H1 (cell line): ENCODE measurements around the gene KIF2C. TPM values are rescaled to one million over a fixed set of nuclear protein-coding genes. Genes with fewer than 3 reads are reported as not detected.

Experiments
- HDAC2 ChIP-seq, 2 experiments: fragments of 300-600 bp in 1 of 2; sonication (generic) in 1 of 2; IDR thresholded peaks; 2 replicates each; pipeline ENCODE4 v1.6.1; 2011 to 2012; ENCODE audit warnings: low read depth in 2 of 2, low read length in 2 of 2, mild to moderate bottlenecking in 2 of 2, moderate library complexity in 2 of 2, borderline replicate concordance in 1 of 2, inconsistent platforms in 1 of 2
- POLR2A ChIP-seq, 2 experiments: IDR thresholded peaks; 1 replicate in 1 of 2; 2 replicates in 1 of 2; pipeline ENCODE4 v1.6.1; 2011; ENCODE audit warnings: low read depth in 2 of 2, low read length in 2 of 2, mild to moderate bottlenecking in 2 of 2; ENCODE audit errors: control extremely low read depth in 1 of 2
- TAF1 ChIP-seq: IDR thresholded peaks from 2 replicates; pipeline ENCODE4 v1.6.1; 2011; ENCODE audit warnings: mild to moderate bottlenecking, low read depth, low read length
- YY1 ChIP-seq: IDR thresholded peaks from 2 replicates; pipeline ENCODE4 v1.6.1; 2011; ENCODE audit warnings: low read depth, mild to moderate bottlenecking, low read length
- ZNF274 ChIP-seq: IDR thresholded peaks from 2 replicates; pipeline ENCODE4 v1.7.0; 2012; ENCODE audit warnings: low read length, borderline replicate concordance; ENCODE audit errors: extremely low read depth
- polyA plus RNA-seq, 7 experiments: library from polyadenylated mRNA; depleted of rRNA in 3 of 7; stranded (reverse) in 5 of 7; unstranded in 2 of 7; fragments of >200 nt in 5 of 7; fragments of 200-250 nt in 2 of 7; gene quantifications; 1 replicate in 5 of 7; 2 replicates in 1 of 7; 4 replicates in 1 of 7; pipeline versions ENCODE4 v1.2.1 to v1.2.3, GENCODE V29; 2011 to 2013; ENCODE audit warnings: missing spikeins in 2 of 7, mixed read lengths in 2 of 7
- total RNA-seq: library from RNA; stranded (reverse); fragmentation: NEBNext Ultra II Directional; extraction: Animal tissue kit (Norgen Biotek cat#: 25700); gene quantifications from 2 replicates; pipeline ENCODE4 v1.2.1, GENCODE V29; 2021
- TF ChIP-seq, protein P1 (sequence below): fragments of 300-600 bp; sonication (generic); IDR thresholded peaks from 2 replicates; pipeline ENCODE4 v1.7.1; 2012; ENCODE audit warnings: low read length, moderate library complexity, mild to moderate bottlenecking, inconsistent platforms; ENCODE audit not compliant: insufficient replicate concordance
- TF ChIP-seq, protein P2 (sequence below): IDR thresholded peaks from 2 replicates; pipeline ENCODE4 v1.6.1; 2012; ENCODE audit warnings: low read length, inconsistent platforms

Gene KIF2C
- total and polyA plus RNA-seq, 2 of the 8 experiments (the other 6 are each of a cell fraction or from before 2014, with no cell fraction given), result 41.8 to 68.1 TPM

DNA sequence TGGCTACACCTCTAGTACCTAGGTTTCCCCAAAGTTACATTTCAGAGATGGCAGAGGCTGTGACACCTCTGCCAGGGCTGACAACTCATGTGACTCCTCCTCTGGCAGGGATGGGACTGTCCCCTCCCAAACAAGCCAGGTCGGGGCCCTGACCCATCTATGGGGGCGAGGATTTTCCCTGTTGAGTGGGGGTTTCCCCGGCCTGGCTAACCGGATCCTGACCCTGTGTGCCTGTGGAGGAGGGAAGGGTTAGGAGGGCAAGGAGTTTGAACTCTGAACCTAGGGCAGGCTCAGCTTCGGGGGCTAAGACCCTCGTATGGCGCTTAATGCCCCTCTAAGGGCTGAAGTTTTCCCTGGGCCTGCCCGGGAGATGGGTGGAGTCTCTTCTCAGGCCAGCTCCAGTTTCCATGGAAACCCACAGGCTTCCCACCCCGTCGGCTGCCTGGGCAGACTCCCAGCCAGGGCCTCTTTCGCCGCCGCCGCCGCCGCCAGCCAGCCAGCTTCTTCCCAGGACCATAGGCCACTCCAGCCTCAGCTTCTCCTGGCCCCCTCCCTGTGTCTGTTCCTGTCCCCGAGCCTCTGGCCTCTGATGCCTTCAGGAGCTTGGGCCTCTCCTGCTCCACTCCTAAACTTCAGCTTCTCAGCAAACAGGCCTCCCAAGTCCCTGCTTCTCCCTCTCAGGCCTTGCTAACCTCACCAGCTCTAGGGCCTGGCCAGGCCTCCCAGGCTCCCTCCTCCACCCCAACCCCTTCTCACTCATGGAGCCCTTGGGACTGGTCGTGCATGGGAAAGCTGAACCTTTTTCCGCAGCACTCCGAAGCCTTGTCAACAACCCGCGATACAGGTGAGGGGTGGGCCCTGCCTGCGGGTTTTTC, 68.7 kb downstream of the KIF2C start, which contains the start of gene BTBD19 (continued):
- TF ChIP-seq HDAC2 (IDR thresholded peaks at IDR 0.05; ENCODE audit: borderline replicate concordance in 1 of 2, low read depth in 2 of 2, low read length in 2 of 2), result no peak
- TF ChIP-seq, protein P1, sequence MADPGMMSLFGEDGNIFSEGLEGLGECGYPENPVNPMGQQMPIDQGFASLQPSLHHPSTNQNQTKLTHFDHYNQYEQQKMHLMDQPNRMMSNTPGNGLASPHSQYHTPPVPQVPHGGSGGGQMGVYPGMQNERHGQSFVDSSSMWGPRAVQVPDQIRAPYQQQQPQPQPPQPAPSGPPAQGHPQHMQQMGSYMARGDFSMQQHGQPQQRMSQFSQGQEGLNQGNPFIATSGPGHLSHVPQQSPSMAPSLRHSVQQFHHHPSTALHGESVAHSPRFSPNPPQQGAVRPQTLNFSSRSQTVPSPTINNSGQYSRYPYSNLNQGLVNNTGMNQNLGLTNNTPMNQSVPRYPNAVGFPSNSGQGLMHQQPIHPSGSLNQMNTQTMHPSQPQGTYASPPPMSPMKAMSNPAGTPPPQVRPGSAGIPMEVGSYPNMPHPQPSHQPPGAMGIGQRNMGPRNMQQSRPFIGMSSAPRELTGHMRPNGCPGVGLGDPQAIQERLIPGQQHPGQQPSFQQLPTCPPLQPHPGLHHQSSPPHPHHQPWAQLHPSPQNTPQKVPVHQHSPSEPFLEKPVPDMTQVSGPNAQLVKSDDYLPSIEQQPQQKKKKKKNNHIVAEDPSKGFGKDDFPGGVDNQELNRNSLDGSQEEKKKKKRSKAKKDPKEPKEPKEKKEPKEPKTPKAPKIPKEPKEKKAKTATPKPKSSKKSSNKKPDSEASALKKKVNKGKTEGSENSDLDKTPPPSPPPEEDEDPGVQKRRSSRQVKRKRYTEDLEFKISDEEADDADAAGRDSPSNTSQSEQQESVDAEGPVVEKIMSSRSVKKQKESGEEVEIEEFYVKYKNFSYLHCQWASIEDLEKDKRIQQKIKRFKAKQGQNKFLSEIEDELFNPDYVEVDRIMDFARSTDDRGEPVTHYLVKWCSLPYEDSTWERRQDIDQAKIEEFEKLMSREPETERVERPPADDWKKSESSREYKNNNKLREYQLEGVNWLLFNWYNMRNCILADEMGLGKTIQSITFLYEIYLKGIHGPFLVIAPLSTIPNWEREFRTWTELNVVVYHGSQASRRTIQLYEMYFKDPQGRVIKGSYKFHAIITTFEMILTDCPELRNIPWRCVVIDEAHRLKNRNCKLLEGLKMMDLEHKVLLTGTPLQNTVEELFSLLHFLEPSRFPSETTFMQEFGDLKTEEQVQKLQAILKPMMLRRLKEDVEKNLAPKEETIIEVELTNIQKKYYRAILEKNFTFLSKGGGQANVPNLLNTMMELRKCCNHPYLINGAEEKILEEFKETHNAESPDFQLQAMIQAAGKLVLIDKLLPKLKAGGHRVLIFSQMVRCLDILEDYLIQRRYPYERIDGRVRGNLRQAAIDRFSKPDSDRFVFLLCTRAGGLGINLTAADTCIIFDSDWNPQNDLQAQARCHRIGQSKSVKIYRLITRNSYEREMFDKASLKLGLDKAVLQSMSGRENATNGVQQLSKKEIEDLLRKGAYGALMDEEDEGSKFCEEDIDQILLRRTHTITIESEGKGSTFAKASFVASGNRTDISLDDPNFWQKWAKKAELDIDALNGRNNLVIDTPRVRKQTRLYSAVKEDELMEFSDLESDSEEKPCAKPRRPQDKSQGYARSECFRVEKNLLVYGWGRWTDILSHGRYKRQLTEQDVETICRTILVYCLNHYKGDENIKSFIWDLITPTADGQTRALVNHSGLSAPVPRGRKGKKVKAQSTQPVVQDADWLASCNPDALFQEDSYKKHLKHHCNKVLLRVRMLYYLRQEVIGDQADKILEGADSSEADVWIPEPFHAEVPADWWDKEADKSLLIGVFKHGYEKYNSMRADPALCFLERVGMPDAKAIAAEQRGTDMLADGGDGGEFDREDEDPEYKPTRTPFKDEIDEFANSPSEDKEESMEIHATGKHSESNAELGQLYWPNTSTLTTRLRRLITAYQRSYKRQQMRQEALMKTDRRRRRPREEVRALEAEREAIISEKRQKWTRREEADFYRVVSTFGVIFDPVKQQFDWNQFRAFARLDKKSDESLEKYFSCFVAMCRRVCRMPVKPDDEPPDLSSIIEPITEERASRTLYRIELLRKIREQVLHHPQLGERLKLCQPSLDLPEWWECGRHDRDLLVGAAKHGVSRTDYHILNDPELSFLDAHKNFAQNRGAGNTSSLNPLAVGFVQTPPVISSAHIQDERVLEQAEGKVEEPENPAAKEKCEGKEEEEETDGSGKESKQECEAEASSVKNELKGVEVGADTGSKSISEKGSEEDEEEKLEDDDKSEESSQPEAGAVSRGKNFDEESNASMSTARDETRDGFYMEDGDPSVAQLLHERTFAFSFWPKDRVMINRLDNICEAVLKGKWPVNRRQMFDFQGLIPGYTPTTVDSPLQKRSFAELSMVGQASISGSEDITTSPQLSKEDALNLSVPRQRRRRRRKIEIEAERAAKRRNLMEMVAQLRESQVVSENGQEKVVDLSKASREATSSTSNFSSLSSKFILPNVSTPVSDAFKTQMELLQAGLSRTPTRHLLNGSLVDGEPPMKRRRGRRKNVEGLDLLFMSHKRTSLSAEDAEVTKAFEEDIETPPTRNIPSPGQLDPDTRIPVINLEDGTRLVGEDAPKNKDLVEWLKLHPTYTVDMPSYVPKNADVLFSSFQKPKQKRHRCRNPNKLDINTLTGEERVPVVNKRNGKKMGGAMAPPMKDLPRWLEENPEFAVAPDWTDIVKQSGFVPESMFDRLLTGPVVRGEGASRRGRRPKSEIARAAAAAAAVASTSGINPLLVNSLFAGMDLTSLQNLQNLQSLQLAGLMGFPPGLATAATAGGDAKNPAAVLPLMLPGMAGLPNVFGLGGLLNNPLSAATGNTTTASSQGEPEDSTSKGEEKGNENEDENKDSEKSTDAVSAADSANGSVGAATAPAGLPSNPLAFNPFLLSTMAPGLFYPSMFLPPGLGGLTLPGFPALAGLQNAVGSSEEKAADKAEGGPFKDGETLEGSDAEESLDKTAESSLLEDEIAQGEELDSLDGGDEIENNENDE, result no peak
- TF ChIP-seq, protein P2, sequence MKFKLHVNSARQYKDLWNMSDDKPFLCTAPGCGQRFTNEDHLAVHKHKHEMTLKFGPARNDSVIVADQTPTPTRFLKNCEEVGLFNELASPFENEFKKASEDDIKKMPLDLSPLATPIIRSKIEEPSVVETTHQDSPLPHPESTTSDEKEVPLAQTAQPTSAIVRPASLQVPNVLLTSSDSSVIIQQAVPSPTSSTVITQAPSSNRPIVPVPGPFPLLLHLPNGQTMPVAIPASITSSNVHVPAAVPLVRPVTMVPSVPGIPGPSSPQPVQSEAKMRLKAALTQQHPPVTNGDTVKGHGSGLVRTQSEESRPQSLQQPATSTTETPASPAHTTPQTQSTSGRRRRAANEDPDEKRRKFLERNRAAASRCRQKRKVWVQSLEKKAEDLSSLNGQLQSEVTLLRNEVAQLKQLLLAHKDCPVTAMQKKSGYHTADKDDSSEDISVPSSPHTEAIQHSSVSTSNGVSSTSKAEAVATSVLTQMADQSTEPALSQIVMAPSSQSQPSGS, result 0 out of 2 replicates have a peak, but pooled peaks have one; percentile 3
- no peak for TF ChIP-seq ZNF274
- TF ChIP-seq TAF1, result 0 out of 2 replicates have a peak, but pooled peaks have one; percentile 6
- TF ChIP-seq POLR2A (IDR thresholded peaks at IDR 0.05; ENCODE audit: control extremely low read depth in 1 of 2, low read depth in 2 of 2, low read length in 2 of 2), result no peak
- TF ChIP-seq YY1, result no peak
